Lower lobe of right lung (tissue), 2 donors: ENCODE measurements around the gene MARCHF2. TPM values are rescaled to one million over a fixed set of nuclear protein-coding genes. Genes with fewer than 3 reads are reported as not detected.

ENCODE experiments used
- ATAC-seq, 2 donors: fragments of 200-7000 bp; cut with Tn5 transposase; one replicate each; pipeline ENCODE4 v1.9.1; 2020 to 2022; ENCODE audit warnings: mild to moderate bottlenecking in 2 of 2, moderate library complexity in 2 of 2
- DNase-seq: peaks from one replicate; pipeline ENCODE4 v3.0.0-alpha.2; 2020
- H3K27ac ChIP-seq: fragments of 200-600 bp; one replicate; pipeline ENCODE4 v1.8.0; 2022
- H3K27me3 ChIP-seq: fragments of 200-600 bp; one replicate; pipeline ENCODE4 v1.8.0; 2022; ENCODE audit warnings: low read depth
- H3K36me3 ChIP-seq: fragments of 200-600 bp; one replicate; pipeline ENCODE4 v1.8.0; 2022; ENCODE audit warnings: mild to moderate bottlenecking
- H3K4me1 ChIP-seq: fragments of 200-600 bp; one replicate; pipeline ENCODE4 v1.8.0; 2022
- H3K4me3 ChIP-seq: fragments of 200-600 bp; one replicate; pipeline ENCODE4 v1.8.0; 2022; ENCODE audit warnings: mild to moderate bottlenecking
- H3K9me3 ChIP-seq: fragments of 200-600 bp; one replicate; pipeline ENCODE4 v1.8.0; 2022
- CTCF ChIP-seq: fragments of 200-600 bp; IDR thresholded peaks from one replicate; pipeline ENCODE4 v1.8.0; 2022; ENCODE audit warnings: antibody characterized with exemption, mild to moderate bottlenecking
- intact Hi-C: fragments of 100-400 bp; cut with DNase I; formaldehyde crosslinking; loops from one replicate; pipeline ENCODE4 v1.11.0; 2022
- total RNA-seq: library from RNA; stranded (reverse); fragmentation: NEBNext Ultra II Directional; extraction: Animal tissue kit (Norgen Biotek cat#: 25700); gene quantifications from one replicate; pipeline ENCODE4 v1.2.1, GENCODE V29; 2021
- donor health status: DM: no; HTN: yes; CAD: no; lungs with severe emphysema.

Gene MARCHF2
- total RNA-seq, 1 donor from 2014 or later: 60.1 TPM

- peak overlapping the region; percentile 99 for H3K27ac ChIP-seq
- peak overlapping the region; percentile 100 for H3K4me3 ChIP-seq
- ATAC-seq (peak; percentile 76 to 77), DNase-seq (peak; percentile 72)
- intact Hi-C loops: no loop called here
- H3K9me3 ChIP-seq: no peaks in the 10 kb centered on the region
- peaks cover 55% of the 10 kb centered on the region for H3K4me1 ChIP-seq
- no peak for TF ChIP-seq CTCF
- H3K27me3 ChIP-seq: no peaks in the 10 kb centered on the region
- peaks cover 15% of the 10 kb centered on the region for H3K36me3 ChIP-seq
Measured at GRCh38 chr19:8445488-8446001, 32.4 kb downstream of the MARCHF2 start.

- DNase-seq (no peak), ATAC-seq (no peak)
- no peaks in the 10 kb centered on the region for H3K27me3 ChIP-seq
- peaks cover 15% of the 10 kb centered on the region for H3K36me3 ChIP-seq
- no peaks in the 10 kb centered on the region for H3K9me3 ChIP-seq
- H3K4me3 ChIP-seq: peak overlapping the region; percentile 100
- H3K4me1 ChIP-seq: peaks cover 62% of the 10 kb centered on the region
- peak overlapping the region; percentile 99 for H3K27ac ChIP-seq
- no peak for TF ChIP-seq CTCF
- intact Hi-C loops: no loop called here
Measured at GRCh38 chr19:8446061-8446709, 33.1 kb downstream of the MARCHF2 start.

- intact Hi-C loops: no loop called here
- no peak overlapping the region for H3K4me3 ChIP-seq
- H3K36me3 ChIP-seq: peaks cover 23% of the 10 kb centered on the region
- DNase-seq: no peak
- TF ChIP-seq CTCF: no peak
- H3K4me1 ChIP-seq: peaks cover 91% of the 10 kb centered on the region
- no peaks in the 10 kb centered on the region for H3K9me3 ChIP-seq
- no peaks in the 10 kb centered on the region for H3K27me3 ChIP-seq
- H3K27ac ChIP-seq: no peak overlapping the region
- no peak for ATAC-seq
Measured at GRCh38 chr19:8449830-8450229, 36.7 kb downstream of the MARCHF2 start.

GRCh38 chr19:8451377-8451776, 38.3 kb downstream of the MARCHF2 start:
- Histone ChIP-seq H3K4me3 (no peak overlapping the region), H3K4me1 (peaks cover 91% of the 10 kb centered on the region), H3K36me3 (peaks cover 34% of the 10 kb centered on the region), H3K9me3 (no peaks in the 10 kb centered on the region), H3K27ac (no peak overlapping the region), H3K27me3 (no peaks in the 10 kb centered on the region)
- intact Hi-C loops: no loop called here
- DNase-seq (no peak), ATAC-seq (peak in 1 of 2 donors; percentile 3)
- TF ChIP-seq CTCF: no peak

- Histone ChIP-seq H3K9me3 (no peaks in the 10 kb centered on the region), H3K36me3 (peaks cover 34% of the 10 kb centered on the region), H3K27me3 (no peaks in the 10 kb centered on the region), H3K4me1 (peaks cover 89% of the 10 kb centered on the region), H3K27ac (no peak overlapping the region), H3K4me3 (no peak overlapping the region)
- TF ChIP-seq CTCF: no peak
- intact Hi-C loops: no loop called here
- ATAC-seq: peak; percentile 52 to 83
- DNase-seq: no peak
Measured at GRCh38 chr19:8451885-8452284, 38.8 kb downstream of the MARCHF2 start.
